ENCODE data around the gene C15orf62.

Gene C15orf62

GRCh38 chr15:40767838-40768500 lies 1.8 kb upstream of the C15orf62 start:
- Mint-ChIP-seq H3K4me1 (peaks cover 47% of the 10 kb centered on the region), H3K36me3 (ENCODE audit: low read depth) (no peaks in the 10 kb centered on the region), H3K9me3 (no peaks in the 10 kb centered on the region), H3K27me3 (ENCODE audit: low read depth, poor library complexity) (no peaks in the 10 kb centered on the region), H3K4me3 (no peak overlapping the region), H3K27ac (no peak overlapping the region)
- DNase-seq = no peak
- TF ChIP-seq, protein P1, sequence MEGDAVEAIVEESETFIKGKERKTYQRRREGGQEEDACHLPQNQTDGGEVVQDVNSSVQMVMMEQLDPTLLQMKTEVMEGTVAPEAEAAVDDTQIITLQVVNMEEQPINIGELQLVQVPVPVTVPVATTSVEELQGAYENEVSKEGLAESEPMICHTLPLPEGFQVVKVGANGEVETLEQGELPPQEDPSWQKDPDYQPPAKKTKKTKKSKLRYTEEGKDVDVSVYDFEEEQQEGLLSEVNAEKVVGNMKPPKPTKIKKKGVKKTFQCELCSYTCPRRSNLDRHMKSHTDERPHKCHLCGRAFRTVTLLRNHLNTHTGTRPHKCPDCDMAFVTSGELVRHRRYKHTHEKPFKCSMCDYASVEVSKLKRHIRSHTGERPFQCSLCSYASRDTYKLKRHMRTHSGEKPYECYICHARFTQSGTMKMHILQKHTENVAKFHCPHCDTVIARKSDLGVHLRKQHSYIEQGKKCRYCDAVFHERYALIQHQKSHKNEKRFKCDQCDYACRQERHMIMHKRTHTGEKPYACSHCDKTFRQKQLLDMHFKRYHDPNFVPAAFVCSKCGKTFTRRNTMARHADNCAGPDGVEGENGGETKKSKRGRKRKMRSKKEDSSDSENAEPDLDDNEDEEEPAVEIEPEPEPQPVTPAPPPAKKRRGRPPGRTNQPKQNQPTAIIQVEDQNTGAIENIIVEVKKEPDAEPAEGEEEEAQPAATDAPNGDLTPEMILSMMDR (IDR thresholded peaks at IDR 0.05) = no peak

- no peak overlapping the region for H3K4me3 Mint-ChIP-seq
- TF ChIP-seq, protein P1 (IDR thresholded peaks at IDR 0.05) = no peak
- H3K36me3 Mint-ChIP-seq (ENCODE audit: low read depth) = no peaks in the 10 kb centered on the region
- no peak overlapping the region for H3K27ac Mint-ChIP-seq
- H3K4me1 Mint-ChIP-seq = peaks cover 40% of the 10 kb centered on the region
- H3K9me3 Mint-ChIP-seq = no peaks in the 10 kb centered on the region
- no peak for DNase-seq
- no peaks in the 10 kb centered on the region for H3K27me3 Mint-ChIP-seq (ENCODE audit: low read depth, poor library complexity)
Measured at GRCh38 chr15:40768521-40769273, 1.1 kb upstream of the C15orf62 start.

GRCh38 chr15:40770147-40770721 lies 454 bp downstream of the C15orf62 start:
- peak overlapping the region; percentile 81 for H3K27ac Mint-ChIP-seq
- no peaks in the 10 kb centered on the region for H3K9me3 Mint-ChIP-seq
- no peaks in the 10 kb centered on the region for H3K27me3 Mint-ChIP-seq (ENCODE audit: low read depth, poor library complexity)
- H3K4me1 Mint-ChIP-seq = peaks cover 30% of the 10 kb centered on the region
- H3K4me3 Mint-ChIP-seq = no peak overlapping the region
- TF ChIP-seq, protein P1 (IDR thresholded peaks at IDR 0.05) = no peak
- H3K36me3 Mint-ChIP-seq (ENCODE audit: low read depth) = peaks cover 8% of the 10 kb centered on the region
- DNase-seq = no peak

DNA sequence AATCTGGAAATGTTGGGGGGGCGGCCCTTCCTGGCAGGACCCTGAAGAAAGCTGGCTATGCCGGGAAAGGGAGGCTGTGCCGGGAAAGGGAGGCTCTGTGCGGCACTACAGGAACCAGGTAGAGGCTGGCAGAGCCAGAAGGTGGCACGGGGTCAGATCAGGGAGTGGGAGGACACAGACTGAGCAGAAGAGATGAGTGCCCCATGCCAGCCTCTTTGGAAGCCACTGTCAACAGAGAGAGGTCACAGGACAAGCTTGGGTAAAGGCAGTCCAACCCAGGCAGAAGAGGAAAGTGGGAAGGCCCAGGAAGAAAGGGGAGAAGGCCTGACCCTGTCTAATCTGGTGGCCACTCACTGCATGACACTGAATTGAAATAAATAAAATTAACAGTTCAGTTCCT lies 1.5 kb downstream of the C15orf62 start:
- no peak overlapping the region for H3K4me3 Mint-ChIP-seq
- H3K4me1 Mint-ChIP-seq = peaks cover 20% of the 10 kb centered on the region
- peaks cover 8% of the 10 kb centered on the region for H3K36me3 Mint-ChIP-seq (ENCODE audit: low read depth)
- TF ChIP-seq, protein P1 (IDR thresholded peaks at IDR 0.05) = no peak
- H3K27ac Mint-ChIP-seq = peak overlapping the region; percentile 75
- H3K9me3 Mint-ChIP-seq = no peaks in the 10 kb centered on the region
- DNase-seq = no peak
- no peaks in the 10 kb centered on the region for H3K27me3 Mint-ChIP-seq (ENCODE audit: low read depth, poor library complexity)

- no peaks in the 10 kb centered on the region for H3K9me3 Mint-ChIP-seq
- DNase-seq = no peak
- H3K4me3 Mint-ChIP-seq = no peak overlapping the region
- H3K4me1 Mint-ChIP-seq = peaks cover 15% of the 10 kb centered on the region
- no peak overlapping the region for H3K27ac Mint-ChIP-seq
- peaks cover 15% of the 10 kb centered on the region for H3K36me3 Mint-ChIP-seq (ENCODE audit: low read depth)
- H3K27me3 Mint-ChIP-seq (ENCODE audit: low read depth, poor library complexity) = no peaks in the 10 kb centered on the region
- TF ChIP-seq, protein P1 (IDR thresholded peaks at IDR 0.05) = no peak
Measured at GRCh38 chr15:40772014-40772413, 2.2 kb downstream of the C15orf62 start.
